Limb (tissue), 2 donors: Measurements from ENCODE around the gene NPR3.
A peak's percentile ranks its signal among the peaks of the same experiment; 100 is the strongest.

ENCODE experiments used
- DNase-seq, 2 donors: peaks; one replicate each; pipeline ENCODE4 v3.0.0-alpha.2; 2016; ENCODE audit errors: extremely low spot score in 2 of 2

The NPR3 gene

DNA sequence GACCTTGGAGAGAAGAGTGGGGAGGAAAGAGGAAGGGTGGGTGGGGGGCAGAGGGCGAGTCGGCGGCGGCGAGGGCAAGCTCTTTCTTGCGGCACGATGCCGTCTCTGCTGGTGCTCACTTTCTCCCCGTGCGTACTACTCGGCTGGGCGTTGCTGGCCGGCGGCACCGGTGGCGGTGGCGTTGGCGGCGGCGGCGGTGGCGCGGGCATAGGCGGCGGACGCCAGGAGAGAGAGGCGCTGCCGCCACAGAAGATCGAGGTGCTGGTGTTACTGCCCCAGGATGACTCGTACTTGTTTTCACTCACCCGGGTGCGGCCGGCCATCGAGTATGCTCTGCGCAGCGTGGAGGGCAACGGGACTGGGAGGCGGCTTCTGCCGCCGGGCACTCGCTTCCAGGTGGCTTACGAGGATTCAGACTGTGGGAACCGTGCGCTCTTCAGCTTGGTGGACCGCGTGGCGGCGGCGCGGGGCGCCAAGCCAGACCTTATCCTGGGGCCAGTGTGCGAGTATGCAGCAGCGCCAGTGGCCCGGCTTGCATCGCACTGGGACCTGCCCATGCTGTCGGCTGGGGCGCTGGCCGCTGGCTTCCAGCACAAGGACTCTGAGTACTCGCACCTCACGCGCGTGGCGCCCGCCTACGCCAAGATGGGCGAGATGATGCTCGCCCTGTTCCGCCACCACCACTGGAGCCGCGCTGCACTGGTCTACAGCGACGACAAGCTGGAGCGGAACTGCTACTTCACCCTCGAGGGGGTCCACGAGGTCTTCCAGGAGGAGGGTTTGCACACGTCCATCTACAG lies 760 bp downstream of the NPR3 start:
- DNase-seq = peak in 1 of 2 donors; percentile 54

GRCh38 chr5:32712481-32713360 lies 1.6 kb downstream of the NPR3 start:
- DNase-seq = peak in 1 of 2 donors; percentile 47

GRCh38 chr5:32713361-32713769 lies 2.2 kb downstream of the NPR3 start:
- DNase-seq = peak in 1 of 2 donors; percentile 42

GRCh38 chr5:32713770-32714381 lies 2.8 kb downstream of the NPR3 start:
- DNase-seq = peak in 1 of 2 donors; percentile 61

GRCh38 chr5:32714836-32715235 lies 3.7 kb downstream of the NPR3 start:
- no peak for DNase-seq

GRCh38 chr5:32720300-32720699 lies 9.2 kb downstream of the NPR3 start:
- DNase-seq = no peak

DNA sequence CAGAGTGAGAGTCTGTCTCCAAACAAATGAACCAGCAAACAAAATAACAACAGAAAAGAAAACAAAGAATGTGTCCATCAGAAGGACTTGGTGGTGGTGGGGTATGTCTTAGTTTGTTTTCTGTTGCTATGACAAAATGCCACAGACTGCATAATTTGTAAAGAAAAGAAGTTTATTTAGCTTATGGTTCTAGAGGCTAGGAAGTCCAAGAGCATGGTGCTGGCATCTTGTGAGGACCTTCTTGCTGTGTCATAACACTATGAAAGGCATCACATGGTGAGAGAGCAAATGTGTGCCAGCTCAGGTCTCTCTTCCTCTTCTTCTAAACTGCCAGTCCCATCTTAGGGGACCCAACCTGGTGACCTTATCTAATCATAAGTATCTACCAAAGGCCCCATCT lies 10.5 kb downstream of the NPR3 start:
- DNase-seq = no peak

- DNase-seq = no peak
Measured at GRCh38 chr5:32722957-32723356, 11.8 kb downstream of the NPR3 start.

DNA sequence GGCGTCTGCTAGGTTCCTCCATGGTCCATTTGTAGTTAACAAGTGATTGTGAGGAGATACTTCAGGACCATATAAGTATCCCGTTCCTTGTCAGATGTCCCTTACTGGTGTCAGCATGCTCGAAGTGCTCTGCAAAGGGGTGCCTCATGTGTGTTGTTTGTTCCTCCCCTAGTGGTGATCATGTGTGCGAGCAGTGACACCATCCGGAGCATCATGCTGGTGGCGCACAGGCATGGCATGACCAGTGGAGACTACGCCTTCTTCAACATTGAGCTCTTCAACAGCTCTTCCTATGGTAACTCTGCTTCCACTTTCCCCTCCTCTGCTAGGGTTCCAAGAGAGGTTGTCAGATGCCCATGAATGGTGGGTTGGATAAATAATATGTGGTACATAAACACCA lies 13.4 kb downstream of the NPR3 start:
- DNase-seq = no peak

- DNase-seq = no peak
Measured at GRCh38 chr5:32726086-32726557, 15.0 kb downstream of the NPR3 start.

GRCh38 chr5:32729651-32730050 lies 18.5 kb downstream of the NPR3 start:
- DNase-seq = no peak

DNA sequence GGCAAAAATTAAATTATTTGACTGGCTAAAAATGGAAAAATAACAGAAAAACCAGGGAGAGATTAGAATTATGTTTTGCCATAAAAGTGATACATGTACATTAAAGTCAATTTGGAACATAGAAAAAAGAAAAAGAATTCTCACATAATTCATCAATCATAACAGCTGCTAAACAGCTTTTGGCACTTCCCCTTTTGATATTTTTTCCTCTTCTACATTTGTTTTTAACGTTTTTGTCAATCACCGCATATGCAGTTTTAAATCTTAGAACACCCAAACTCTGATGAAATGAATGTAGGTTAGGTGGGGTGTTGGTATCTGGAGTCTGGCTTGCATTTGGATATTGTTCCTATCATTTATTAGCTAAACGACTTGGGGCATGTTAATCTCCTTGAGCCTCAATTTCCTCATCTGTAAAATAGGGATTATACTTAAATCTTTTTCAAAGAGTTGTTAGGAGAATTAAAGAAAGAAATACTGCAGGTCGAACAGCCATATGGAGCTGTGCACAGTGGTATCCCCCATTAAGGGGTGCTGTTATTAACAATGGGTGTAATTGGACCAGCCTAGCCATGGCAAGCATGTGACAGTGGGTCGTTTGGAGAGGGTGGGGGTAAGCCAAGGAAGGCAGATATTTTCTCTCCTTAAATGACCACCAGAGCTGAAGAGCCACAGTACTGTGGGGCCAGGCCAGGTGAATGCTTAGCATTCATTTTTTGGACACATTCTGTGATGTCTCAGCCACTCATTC lies 22.6 kb downstream of the NPR3 start:
- no peak for DNase-seq

GRCh38 chr5:32734827-32735378 lies 23.8 kb downstream of the NPR3 start:
- no peak for DNase-seq

DNA sequence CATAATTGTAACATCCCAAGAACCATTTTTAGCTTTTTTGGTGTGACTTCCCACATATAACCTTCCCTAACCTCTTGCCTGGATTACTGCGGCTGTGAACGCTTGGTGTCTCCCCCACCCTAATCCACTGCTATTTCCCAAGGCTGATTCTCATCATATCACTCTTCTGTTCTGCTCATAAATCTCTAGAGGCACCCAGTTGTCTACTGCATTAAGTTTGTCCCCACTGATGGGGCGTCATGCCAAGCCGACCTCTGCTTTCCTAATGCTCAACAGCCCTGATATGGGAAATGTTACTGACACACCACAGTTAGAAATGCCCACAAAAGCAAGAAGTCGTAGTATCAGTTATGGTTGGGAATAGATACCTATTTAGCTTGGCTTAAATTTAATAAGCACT lies 24.4 kb downstream of the NPR3 start:
- no peak for DNase-seq

DNA sequence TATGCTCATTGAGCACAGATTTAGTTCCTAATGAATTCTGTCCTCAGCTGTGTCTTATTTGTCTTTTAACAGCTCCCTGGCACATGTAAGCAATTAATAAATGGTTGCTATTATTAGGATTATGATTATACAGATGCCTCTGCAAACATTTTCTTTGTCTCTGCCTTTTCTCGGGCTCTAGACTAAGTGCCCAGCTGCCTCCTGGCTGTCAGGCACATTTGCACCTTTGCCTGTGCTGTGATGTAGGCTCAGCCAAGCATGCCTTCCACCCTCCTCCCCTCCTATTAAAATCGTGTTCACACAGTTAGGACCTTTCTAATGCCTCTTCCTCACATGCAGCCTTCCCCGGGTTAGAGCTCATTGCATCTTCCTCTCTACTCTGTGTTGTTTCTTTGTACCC lies 25.7 kb downstream of the NPR3 start:
- DNase-seq = no peak

DNA sequence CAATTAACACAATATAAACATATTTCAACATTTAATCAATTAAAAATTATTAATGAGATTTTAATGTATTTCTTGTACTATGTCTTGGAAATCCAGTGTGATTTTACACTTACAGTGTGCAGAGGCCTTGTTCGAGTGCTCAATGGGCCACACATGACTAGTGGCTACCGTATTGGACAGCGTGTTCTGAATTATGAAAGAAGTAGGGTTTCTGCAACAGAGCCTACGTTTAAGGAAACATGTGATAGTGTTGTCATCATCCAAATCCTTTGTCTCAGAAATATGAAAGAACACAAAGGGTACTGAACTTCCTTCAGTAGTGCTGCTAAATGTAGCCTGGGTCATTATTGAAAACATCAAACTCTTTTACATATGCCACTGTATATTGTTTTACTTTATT lies 29.5 kb downstream of the NPR3 start:
- no peak for DNase-seq

DNA sequence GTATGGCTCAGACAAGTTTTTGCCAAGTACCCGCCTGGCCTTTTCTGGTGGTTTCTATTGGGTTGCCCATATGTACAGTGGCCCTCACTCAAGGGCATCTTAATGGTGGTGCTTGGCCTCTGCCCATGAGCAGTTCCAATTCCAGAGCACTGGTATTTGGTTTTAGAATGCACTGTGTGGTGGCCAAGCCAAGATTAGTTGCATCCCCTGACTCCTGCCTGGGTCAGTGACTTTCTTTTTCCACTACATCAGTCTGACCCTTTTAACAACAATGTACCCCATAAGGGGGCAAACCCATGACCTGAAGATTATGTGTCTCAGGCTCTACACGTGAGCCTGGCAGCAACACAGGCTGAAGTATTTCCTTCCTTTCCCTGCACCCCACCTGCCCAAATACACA lies 34.2 kb downstream of the NPR3 start:
- no peak for DNase-seq

- DNase-seq = no peak
Measured at GRCh38 chr5:32752411-32752810, 41.3 kb downstream of the NPR3 start.

GRCh38 chr5:32753051-32753450 lies 41.9 kb downstream of the NPR3 start:
- DNase-seq = no peak

DNA sequence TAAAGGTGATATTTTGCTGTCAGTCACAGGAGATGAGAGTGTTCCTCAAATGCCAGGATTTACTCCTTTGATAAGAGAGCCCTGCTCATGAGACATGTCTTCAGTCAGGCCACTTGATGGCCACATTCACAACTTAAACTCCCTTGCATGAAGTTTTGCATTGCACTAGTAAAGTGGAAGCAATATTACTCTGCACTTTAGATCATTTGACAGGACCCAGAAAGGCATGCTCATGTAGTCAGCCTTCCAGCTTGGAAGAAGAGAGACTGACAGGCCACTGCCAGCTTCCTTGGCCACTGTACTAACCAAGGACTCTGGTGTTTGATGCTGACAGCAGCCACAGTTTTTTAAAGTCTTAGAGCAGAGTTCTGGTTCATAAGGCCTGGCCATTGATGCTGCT lies 42.6 kb downstream of the NPR3 start:
- DNase-seq = no peak

DNA sequence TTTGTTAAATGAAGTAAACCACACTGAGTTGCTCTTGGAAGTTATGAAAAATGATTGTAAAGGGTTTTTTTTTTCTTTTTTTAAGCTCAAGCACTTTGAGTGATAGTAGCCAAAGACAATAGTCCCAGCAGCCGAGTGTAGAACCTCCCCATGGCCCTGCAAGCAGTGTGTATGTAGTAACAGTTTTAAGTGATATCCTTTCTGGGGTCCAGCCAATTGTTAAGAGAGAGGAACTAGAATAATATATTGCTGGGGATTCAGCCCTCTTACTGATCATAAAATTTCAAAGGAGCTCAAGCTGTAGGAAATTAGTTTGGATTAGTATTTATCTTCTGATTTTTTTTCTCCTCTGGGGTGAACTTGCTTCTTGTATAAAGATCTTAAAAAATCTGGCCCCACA lies 43.2 kb downstream of the NPR3 start:
- DNase-seq = no peak
